Left ventricle myocardium inferior (tissue), 1 donor: ENCODE results near the gene SFTPD. TPM values are rescaled to one million over a fixed set of nuclear protein-coding genes. Genes with fewer than 3 reads are reported as not detected.

ENCODE experiments used
- DNase-seq: peaks from one replicate; pipeline ENCODE4 v3.0.0-alpha.2; 2020
- H3K27ac ChIP-seq: fragments of 200-600 bp; replicated peaks from 2 replicates; pipeline ENCODE4 v1.8.0; 2021
- H3K27me3 ChIP-seq: fragments of 200-600 bp; 2 replicates; pipeline ENCODE4 v1.8.0; 2021; ENCODE audit warnings: low read depth
- H3K36me3 ChIP-seq: fragments of 200-600 bp; 2 replicates; pipeline ENCODE4 v1.8.0; 2021
- H3K4me1 ChIP-seq: fragments of 200-600 bp; 2 replicates; pipeline ENCODE4 v1.8.0; 2021
- H3K4me3 ChIP-seq: fragments of 200-600 bp; 2 replicates; pipeline ENCODE4 v1.8.0; 2021; ENCODE audit warnings: mild to moderate bottlenecking, moderate library complexity
- H3K9me3 ChIP-seq: fragments of 200-600 bp; replicated peaks from 2 replicates; pipeline ENCODE4 v1.8.0; 2021
- CTCF ChIP-seq: fragments of 200-600 bp; IDR thresholded peaks from 2 replicates; pipeline ENCODE4 v1.8.0; 2021; ENCODE audit warnings: antibody characterized with exemption, mild to moderate bottlenecking, borderline replicate concordance
- intact Hi-C: fragments of 100-400 bp; cut with micrococcal nuclease; formaldehyde crosslinking; loops from one replicate; pipeline ENCODE4 v1.11.0; 2022
- total RNA-seq: library from RNA; stranded (reverse); fragmentation: NEBNext Ultra II Directional; extraction: Animal tissue kit (Norgen Biotek cat#: 25700); gene quantifications from one replicate; pipeline ENCODE4 v1.2.1, GENCODE V29; 2021
- donor health status: DM: no; HTN: yes; CAD: no; lungs with severe emphysema.

The SFTPD gene
- total RNA-seq, 1 donor from 2014 or later, result 0.49 TPM

DNA sequence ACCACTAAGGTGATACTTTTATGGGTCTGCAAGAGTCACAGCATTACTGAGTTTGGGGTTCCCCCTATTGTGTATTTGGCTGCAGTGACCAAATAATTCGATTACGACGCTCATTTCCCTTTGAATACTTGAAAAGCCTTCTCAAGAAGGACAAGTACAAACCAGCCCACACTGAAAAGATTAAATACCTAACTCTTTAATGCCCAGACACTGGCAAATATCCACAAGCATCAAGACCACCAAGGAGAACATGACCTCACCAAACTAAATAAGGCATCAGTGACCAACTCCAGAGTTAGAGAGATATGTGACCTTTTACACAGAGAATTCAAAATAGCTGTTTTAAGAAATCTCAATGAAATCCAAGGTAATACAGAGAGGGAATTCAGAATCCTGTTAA is 31.8 kb upstream of the SFTPD start:
- Histone ChIP-seq H3K27me3 (peaks cover 40% of the 10 kb centered on the region), H3K4me1 (peaks cover 28% of the 10 kb centered on the region), H3K4me3 (no peak overlapping the region), H3K27ac (peak overlapping the region; percentile 86), H3K9me3 (no peaks in the 10 kb centered on the region), H3K36me3 (no peaks in the 10 kb centered on the region)
- intact Hi-C loops, result no loop called here
- DNase-seq, result no peak
- no peak for TF ChIP-seq CTCF

DNA sequence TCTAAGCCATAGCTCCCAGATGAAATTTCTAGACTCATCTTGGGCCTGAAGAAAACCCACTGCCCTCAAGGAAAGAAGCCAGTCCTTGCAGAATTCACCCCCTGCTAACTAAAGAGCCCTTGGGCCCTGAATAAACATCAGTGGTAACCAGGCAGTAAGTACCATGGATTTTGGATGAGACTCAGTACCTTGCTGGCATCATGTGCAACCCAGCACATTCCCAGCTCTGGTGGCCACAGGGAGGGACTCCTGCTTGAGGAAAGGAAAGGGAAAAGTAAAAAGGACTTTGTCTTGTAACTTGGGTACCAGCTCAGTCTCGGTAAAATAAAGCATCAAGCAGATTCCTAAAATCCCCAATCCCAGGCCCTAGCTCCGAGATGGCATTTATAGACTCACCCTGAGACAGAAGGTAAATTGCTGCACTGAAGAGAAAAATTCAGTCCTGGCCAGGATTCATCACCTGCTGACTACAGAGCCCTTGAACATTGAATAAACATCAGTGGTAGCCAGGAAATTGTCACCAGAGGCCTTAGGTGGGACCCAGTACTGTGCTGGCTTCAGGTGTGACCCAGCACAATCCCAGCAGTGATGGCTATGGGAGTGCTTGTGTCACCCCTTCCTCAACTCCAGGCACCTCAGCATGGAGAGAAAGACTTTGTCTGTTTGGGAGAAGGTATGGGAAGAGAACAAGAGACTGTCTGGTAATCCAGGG is 31.2 kb upstream of the SFTPD start:
- Histone ChIP-seq H3K4me1 (peaks cover 28% of the 10 kb centered on the region), H3K27ac (peak overlapping the region; percentile 86), H3K9me3 (no peaks in the 10 kb centered on the region), H3K27me3 (peaks cover 39% of the 10 kb centered on the region), H3K36me3 (no peaks in the 10 kb centered on the region), H3K4me3 (no peak overlapping the region)
- no peak for TF ChIP-seq CTCF
- DNase-seq, result no peak
- intact Hi-C loops, result no loop called here

GRCh38 chr10:79979310-79979975 is 30.5 kb upstream of the SFTPD start:
- H3K4me1 ChIP-seq, result peaks cover 28% of the 10 kb centered on the region
- no peak for DNase-seq
- H3K27ac ChIP-seq, result peak overlapping the region; percentile 86
- H3K27me3 ChIP-seq, result peaks cover 32% of the 10 kb centered on the region
- no peak for TF ChIP-seq CTCF
- no peaks in the 10 kb centered on the region for H3K36me3 ChIP-seq
- intact Hi-C loops, result no loop called here
- no peak overlapping the region for H3K4me3 ChIP-seq
- H3K9me3 ChIP-seq, result no peaks in the 10 kb centered on the region

GRCh38 chr10:79976999-79977398 is 28.1 kb upstream of the SFTPD start:
- no peak overlapping the region for H3K27ac ChIP-seq
- H3K4me3 ChIP-seq, result no peak overlapping the region
- no peak for DNase-seq
- intact Hi-C loops, result no loop called here
- no peaks in the 10 kb centered on the region for H3K9me3 ChIP-seq
- peaks cover 8% of the 10 kb centered on the region for H3K27me3 ChIP-seq
- TF ChIP-seq CTCF, result no peak
- H3K4me1 ChIP-seq, result peaks cover 14% of the 10 kb centered on the region
- no peaks in the 10 kb centered on the region for H3K36me3 ChIP-seq

- no peak overlapping the region for H3K27ac ChIP-seq
- no peaks in the 10 kb centered on the region for H3K27me3 ChIP-seq
- no peak overlapping the region for H3K4me3 ChIP-seq
- H3K36me3 ChIP-seq, result no peaks in the 10 kb centered on the region
- H3K4me1 ChIP-seq, result no peaks in the 10 kb centered on the region
- DNase-seq, result no peak
- peaks cover 30% of the 10 kb centered on the region for H3K9me3 ChIP-seq
- intact Hi-C loops, result no loop called here
- no peak for TF ChIP-seq CTCF
Measured at GRCh38 chr10:79970062-79970461, 21.2 kb upstream of the SFTPD start.
